Glomerular visceral epithelial cell (primary cell): ENCODE data around the gene SS18L1.

Experiments used
- DNase-seq: peaks from one replicate; pipeline ENCODE4 v3.0.0-alpha.2; 2016; ENCODE audit errors: extremely low spot score

SS18L1 gene

DNA sequence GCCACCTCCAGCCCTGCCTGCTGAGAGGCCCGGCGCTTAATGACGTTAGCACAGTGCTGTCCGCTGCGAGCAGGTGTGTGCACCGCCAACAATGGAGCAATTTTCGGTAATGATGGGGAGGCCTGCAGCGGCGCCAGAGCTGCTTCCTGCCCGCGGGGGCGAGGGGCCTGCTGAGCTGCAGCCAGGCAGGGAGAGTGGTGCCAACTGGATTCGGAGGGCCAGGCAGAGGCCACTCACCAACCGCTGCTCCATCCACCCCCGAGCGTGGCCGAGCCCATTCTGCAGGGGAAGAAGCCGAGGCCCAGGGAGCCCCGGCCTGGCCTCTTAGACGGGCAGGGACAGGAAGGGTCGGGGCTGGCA, 66.9 kb downstream of the SS18L1 start:
- DNase-seq = no peak

DNA sequence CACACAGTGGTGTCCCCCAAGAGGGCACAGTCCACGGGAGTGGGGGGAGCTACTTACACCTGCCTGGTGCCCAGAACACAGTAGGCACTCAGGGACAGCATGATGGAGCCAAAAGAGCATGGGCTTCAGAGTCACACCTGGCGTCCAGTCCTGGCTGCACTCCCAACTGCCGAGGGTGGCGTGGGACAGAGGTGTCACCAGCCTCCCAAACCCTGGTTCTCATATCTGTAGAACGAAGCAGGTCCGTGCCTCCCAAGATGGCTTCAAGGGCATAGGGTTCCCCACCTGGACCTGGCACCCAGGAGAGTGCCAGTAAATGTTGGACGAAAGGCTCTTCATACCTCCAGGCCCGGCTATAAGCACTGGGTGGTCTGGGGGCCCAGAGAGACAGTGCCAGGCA, 67.6 kb downstream of the SS18L1 start:
- no peak for DNase-seq

DNA sequence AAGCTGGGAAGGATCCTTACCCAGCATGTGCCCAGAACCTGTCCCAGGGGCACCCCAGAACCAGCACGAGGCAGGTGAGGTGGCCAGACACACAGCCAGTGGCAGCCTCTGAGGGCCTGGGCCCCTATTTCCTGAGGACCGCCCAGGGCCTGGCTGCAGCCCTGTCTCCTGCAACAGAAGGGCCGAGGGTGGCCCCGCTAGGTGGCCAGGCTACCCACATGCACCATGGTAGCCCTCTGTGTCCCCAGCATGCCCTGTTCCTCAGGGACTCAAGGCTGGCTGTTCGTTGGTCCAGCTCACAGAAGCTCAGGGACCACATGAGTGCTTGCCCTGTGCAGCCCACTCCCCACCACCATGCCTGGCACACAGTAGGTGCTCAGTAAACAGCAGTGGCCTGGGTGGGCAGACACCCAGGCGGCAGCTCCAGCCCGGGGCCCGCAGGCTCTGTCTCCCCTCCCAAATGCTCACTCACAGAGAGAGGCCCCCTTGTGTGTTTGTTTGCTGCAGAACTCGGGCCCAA, 68.3 kb downstream of the SS18L1 start:
- no peak for DNase-seq

DNA sequence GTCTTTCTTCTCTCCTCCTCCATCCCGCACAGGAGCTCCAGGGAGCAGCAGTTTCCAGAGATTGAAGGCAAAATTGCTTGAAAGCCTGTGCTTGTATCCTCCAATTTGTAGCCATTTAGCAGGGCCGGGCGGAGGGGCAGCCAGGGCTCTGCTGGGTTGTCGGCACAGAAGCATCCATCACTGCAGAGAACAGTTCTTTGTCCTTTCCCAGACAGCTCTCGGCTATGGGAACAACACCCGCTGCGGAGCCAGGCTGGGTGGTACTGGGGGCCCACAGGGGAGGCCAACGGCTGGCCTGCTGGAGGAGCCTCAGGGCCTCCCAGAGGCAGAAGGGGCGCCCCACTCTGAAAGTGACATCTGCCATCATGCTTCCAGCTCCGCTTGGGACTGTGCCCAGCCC, 68.7 kb downstream of the SS18L1 start:
- DNase-seq = no peak

DNA sequence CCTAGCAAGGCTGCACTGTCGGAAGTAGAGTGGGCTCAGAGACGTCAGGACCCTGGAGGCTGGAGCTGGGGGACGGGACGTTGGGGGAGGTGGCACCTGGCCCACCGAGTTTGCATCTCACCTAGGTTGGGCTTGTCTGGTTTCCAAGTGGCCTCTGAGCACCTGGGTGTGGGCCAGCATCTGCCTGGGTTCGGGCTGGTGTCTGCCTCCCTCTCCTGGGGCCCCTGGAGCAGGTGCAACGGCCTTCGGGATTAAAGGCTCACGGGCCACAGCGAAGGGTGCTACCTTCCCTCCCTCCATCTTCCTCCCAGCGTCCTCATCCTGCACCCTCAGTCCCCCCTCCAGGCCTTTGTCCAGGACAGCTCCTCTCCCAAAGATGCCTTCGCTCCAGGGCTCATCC, 70.5 kb downstream of the SS18L1 start:
- no peak for DNase-seq

DNA sequence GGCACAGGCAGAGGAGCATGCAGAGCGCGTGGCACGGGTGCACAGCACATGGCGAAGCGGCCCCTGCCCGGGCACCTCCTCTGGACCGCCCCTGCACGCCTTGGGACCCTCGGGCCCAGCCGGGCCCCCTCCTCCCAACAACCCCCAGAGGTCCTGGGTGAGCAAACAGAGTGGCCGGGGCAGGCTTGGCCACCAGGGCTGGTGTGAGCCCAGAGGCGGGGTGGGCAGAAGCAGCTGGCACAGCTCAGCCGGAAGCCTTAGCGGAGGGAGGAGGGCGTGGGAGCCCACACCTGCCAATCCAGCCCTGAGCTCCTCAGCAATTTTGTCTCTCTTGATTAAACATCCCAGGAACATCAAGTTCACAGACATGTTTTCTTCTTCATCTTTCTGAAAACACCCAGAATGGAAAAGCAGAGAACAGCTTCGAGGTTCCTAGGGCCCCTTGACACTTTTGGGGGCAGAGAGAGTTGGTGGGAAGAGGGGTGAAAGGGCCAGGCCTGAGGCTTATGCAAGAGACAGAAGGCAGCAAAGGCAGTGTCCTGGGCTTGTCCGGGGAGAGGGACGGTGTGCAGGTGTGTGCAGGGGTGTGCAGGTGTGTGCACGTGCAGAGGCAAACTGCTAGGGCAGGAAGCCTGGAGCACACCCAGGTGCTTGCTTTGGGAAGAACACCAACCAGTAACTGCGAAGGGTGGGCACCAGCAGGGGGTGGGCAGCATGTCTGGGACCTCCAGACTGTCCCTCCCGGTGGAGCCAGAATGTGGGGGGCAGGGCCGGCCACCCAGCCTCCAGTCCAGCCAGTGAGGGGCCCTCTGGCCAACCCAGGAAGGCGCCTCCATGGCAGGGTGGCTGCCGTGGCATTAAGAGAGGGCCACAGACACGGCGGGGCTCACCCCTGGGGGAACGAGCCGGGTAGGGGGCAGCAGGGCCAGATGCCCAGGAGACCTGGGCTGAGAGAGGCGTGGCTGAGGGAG, 71.7 kb downstream of the SS18L1 start:
- no peak for DNase-seq

DNA sequence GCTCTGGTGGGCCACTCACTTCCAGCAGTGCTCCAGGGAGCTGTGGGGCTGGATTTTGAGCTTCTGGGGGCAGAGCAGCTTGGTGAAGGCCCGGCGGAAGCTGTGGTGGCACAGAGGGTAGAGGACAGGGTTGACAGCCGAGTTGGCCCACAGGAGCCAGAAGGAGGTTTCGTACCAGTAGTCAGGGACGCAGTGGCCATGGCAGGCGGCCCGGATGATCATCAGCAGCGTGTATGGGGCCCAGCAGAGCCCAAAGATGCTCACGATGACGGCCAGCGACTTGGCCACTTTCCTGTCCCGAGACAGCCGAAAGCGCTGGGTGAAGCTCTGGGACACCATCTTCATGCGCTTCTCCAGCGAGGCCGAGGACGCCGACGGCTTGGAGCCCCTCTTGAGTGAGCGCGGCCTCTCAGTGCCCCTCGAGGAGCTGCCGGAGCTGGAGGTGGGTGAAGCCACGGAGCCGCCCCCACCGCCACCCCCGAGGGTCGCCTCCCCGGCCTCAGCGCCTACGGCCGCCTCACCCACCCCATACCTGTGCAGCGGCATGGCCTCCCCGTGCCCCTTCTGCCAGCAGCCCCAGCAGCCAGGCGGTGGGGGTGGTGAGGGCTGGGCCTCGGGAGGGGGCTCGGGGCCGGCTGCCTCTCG, 72.5 kb downstream of the SS18L1 start:
- no peak for DNase-seq

DNA sequence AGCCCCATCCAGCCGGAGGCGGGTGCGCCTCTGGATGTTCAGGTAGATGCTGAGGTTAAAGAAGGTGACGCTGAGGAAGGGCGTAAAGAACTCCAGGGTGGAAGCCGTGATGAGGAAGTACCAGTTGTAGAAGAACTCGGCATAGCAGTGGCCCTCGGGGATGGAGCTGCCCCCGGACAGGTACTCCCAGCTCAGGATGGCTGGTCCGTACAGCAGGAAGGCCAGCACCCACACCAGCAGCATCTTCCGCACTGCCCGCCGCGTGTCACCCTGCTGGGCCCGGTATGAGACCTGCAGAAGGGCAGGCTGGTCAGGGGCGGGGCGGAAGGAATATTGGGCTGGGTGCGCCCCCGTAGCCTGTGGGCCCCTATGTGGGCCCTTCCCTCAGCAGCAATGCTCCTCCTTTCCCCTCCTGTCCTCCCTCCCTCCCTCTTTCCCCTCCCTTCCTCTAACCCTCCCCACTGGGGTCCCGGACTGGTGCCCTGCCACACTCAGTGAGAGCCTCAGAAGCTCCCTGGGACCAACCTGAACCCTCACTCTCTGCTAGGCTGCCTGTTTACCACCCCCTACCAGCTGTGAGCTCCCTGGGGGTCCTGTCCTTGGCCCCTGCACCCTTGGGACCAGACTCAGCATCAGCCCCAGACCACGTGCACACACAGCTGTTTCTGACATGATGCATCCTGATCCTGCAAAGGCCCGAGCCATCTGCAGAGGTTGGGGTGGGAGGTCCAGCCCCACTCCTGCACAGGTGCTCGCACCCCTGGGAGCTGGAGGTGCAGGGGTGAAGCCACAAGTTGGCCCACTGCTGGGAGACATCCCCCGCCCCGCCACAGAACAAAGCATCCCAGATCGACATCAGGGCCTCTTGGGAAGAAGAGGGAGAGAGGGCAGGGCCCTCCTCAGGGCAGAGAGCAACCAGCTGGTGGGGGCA, 73.3 kb downstream of the SS18L1 start:
- no peak for DNase-seq

DNA sequence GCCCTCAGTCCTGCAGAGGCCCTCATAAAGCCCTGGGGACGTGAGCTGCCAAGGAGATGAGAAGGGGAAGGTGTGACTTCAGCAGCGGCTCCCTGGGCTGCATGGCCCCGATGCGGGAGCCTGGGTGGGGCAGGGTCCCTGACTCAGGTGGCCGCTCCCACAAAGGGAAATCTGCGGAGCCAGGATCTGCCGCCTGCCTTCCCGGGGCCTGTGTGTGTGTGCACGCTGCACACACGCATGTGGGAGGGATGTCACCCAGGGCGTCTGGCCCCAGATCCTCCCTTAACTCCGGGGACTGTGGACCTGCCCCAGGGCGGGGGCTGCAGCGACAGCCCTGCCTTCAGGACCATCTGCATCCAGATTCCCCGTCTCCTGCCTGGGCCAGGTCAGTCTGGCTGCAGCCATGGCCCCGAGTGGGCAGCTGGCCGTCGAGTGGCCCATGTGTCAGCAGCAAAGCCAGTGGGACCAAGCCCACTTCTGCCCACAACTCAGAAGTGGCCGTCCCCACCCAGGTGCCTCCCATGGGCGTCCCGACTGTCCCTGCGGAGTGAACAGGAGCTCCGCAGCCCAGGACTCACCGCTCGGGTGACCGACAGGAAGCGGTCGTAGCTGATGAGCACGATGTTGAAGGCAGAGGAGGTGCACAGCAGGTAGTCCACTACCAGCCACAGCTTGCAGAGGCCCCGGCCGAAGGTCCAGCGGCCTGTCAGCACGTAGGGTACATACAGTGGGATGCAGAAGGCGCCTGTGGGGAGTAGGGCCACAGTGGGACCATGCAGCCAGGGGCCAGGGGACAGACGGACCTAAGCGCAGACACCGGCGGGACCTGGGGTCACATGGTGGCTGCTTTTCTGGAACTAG, 74.6 kb downstream of the SS18L1 start:
- no peak for DNase-seq

- no peak for DNase-seq
These were observed 75.8 kb downstream of the SS18L1 start for GRCh38 chr20:62219101-62219991.

DNA sequence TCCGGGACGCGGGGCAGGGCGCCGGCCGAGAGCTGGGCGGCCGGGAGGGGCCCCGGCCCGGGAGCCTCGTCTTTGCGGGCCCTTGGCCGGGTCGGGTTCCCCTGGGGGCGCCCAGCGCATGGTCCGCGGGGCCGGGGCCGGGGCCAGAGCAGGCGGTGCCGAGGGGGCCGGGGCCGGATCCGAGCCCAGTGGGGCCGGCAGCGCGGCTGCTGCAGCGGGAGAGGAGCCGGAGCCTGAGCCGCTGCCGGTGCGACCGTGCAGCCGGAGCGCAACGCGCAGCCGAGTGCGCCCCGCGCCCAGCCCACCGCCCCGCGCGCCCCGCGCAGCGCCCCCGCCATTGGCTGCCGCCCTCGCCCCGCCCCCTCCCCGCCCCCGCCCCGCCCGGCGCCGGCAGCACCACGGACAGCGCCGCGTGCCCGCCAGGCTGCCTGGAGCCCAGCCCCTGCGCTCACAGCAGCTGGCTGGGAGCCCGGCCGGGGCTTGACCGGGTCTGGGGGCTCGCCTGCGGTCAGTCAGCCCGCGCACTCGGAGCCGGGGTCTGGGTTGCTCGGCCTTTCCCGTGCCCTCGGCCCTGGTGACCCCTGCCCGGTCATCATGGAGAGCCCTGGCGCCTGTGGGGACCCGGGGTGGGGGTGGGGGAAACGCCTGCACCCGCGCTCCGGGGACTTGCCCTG, 76.6 kb downstream of the SS18L1 start, which contains the start of gene HRH3:
HRH3 (minus strand) TSS at position 287 of the 674 bp plus-strand sequence. CDS start 308 bp downstream, outside the sequence.
- DNase-seq = peak; percentile 55

- no peak for DNase-seq
These were observed 77.3 kb downstream of the SS18L1 start for GRCh38 chr20:62220666-62221568.

- DNase-seq = no peak
These were observed 78.8 kb downstream of the SS18L1 start for GRCh38 chr20:62222266-62222850.

- no peak for DNase-seq
These were observed 79.4 kb downstream of the SS18L1 start for GRCh38 chr20:62222972-62223371.

- no peak for DNase-seq
These were observed 80.0 kb downstream of the SS18L1 start for GRCh38 chr20:62223571-62223970.

GRCh38 chr20:62224113-62224855, 80.7 kb downstream of the SS18L1 start:
- DNase-seq = no peak

DNA sequence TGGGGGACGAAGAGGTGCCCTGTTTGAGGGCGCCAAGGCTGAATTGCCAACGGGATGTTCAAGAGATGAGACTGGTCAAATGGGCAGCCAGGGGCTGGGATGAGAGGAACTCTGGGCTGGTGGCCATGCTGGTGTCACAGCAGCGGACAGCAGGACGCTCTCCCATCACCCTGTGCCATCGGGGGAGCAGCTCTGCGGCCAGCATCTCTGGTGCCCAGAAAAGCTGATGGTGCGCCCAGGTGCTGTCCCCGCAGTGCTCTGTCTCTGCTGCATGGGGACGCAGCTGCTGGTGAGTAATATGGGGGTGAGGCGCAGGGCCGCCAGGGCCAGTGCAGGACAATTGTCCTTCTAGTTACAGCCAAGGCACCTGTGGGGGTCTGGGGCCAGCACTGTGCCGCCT, 81.5 kb downstream of the SS18L1 start:
- DNase-seq = no peak
